Measurements from ENCODE around the gene BABAM2.

- TF ChIP-seq CTCF (IDR thresholded peaks at IDR 0.05): no peak
- TF ChIP-seq POLR2A (IDR thresholded peaks at IDR 0.05): no peak
These were observed 7.2 kb downstream of the BABAM2 start for GRCh38 chr2:27897717-27898116.

Measured in thyroid gland (tissue), 4 donors.